Rectal smooth muscle tissue (tissue), 1 donor: ENCODE data around the gene TMEM18.

ENCODE experiments used
- H3K27ac ChIP-seq: one replicate; pipeline ENCODE4 v1.7.0; 2013; ENCODE audit warnings: low read depth, low read length, inconsistent platforms
- H3K27me3 ChIP-seq: one replicate; pipeline ENCODE4 v1.7.0; 2013; ENCODE audit warnings: low read length; ENCODE audit not compliant: control insufficient read depth, insufficient read depth
- H3K36me3 ChIP-seq: one replicate; pipeline ENCODE4 v1.7.0; 2013; ENCODE audit warnings: low read length; ENCODE audit not compliant: control insufficient read depth, insufficient read depth
- H3K4me1 ChIP-seq: one replicate; pipeline ENCODE4 v1.7.0; 2013; ENCODE audit warnings: low read length; ENCODE audit not compliant: control insufficient read depth, insufficient read depth
- H3K4me3 ChIP-seq: one replicate; pipeline ENCODE4 v1.7.0; 2013; ENCODE audit warnings: low read length
- H3K9ac ChIP-seq: one replicate; pipeline ENCODE4 v1.7.0; 2013; ENCODE audit warnings: low read length

The TMEM18 gene

DNA sequence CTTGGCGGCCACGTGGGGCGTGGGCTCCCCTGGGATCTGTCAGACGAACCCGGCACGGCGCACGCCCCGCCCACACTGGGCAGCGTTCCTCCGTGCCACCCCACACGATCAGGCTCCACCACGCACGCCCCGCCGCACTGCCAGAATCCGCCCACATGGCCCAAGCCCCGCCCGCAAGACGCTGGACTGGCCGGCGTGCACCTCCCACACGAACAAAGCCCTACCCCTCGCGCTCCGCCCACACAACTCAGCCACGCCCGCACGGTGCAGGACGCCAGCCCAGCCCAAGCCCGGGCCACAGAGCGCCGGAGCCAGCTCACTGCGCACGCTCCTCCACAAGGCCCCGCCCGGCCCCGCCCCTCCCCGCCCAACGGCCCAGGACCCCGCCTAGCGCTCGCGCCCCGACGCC is 555 bp downstream of the TMEM18 start:
- Histone ChIP-seq H3K4me1 (peaks cover 3% of the 10 kb centered on the region), H3K4me3 (peak overlapping the region; percentile 87), H3K9ac (no peak overlapping the region), H3K27ac (peak overlapping the region; percentile 100), H3K27me3 (no peaks in the 10 kb centered on the region), H3K36me3 (peaks cover 8% of the 10 kb centered on the region)

- peaks cover 3% of the 10 kb centered on the region for H3K4me1 ChIP-seq
- H3K9ac ChIP-seq = no peak overlapping the region
- no peaks in the 10 kb centered on the region for H3K27me3 ChIP-seq
- H3K4me3 ChIP-seq = peak overlapping the region; percentile 87
- H3K36me3 ChIP-seq = peaks cover 8% of the 10 kb centered on the region
- peak overlapping the region; percentile 43 for H3K27ac ChIP-seq
These were observed 1.1 kb downstream of the TMEM18 start for GRCh38 chr2:675982-676646.

DNA sequence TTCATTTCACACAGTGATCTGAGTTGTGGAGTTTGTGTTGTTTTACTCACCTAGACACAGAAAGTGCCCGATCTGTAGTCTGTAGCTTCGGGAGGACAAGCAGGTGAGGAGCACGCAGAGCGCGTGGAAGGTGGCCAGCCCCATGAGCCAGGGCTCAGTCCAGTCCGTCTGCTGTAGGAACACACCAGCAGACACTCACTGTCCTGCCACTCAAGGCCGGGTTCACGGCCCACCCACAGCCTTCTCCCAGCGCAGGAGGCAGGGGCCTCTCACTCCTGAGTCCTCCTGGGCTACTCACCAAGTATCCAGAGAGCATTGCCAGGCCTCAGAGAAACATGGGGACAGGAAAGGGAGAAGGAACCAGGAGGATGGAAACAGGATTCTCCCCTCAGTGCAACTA is 1.7 kb downstream of the TMEM18 start:
- Histone ChIP-seq H3K36me3 (peaks cover 11% of the 10 kb centered on the region), H3K27me3 (no peaks in the 10 kb centered on the region), H3K4me3 (no peak overlapping the region), H3K4me1 (peaks cover 3% of the 10 kb centered on the region), H3K9ac (no peak overlapping the region), H3K27ac (no peak overlapping the region)

DNA sequence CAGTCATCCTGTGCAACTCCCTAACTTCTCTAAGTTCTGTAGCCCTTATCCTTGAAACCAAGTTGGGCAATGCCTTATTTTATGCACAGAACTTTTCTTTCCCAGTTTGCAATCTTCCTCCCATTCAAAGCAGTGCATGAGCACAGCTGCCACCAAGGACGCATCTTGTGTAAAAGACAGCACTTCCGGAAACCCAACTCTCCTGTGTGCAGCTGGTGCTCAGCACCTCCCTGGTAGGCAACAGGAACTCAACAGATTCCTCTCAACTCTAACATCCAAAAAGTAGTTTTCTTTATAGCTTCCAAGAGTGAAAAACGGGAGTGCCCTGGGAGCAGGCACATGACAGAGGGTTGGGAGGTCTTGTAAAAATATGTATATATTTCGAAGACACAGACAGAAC is 2.2 kb downstream of the TMEM18 start:
- Histone ChIP-seq H3K4me3 (no peak overlapping the region), H3K9ac (no peak overlapping the region), H3K36me3 (peaks cover 14% of the 10 kb centered on the region), H3K4me1 (peaks cover 3% of the 10 kb centered on the region), H3K27me3 (no peaks in the 10 kb centered on the region), H3K27ac (no peak overlapping the region)

DNA sequence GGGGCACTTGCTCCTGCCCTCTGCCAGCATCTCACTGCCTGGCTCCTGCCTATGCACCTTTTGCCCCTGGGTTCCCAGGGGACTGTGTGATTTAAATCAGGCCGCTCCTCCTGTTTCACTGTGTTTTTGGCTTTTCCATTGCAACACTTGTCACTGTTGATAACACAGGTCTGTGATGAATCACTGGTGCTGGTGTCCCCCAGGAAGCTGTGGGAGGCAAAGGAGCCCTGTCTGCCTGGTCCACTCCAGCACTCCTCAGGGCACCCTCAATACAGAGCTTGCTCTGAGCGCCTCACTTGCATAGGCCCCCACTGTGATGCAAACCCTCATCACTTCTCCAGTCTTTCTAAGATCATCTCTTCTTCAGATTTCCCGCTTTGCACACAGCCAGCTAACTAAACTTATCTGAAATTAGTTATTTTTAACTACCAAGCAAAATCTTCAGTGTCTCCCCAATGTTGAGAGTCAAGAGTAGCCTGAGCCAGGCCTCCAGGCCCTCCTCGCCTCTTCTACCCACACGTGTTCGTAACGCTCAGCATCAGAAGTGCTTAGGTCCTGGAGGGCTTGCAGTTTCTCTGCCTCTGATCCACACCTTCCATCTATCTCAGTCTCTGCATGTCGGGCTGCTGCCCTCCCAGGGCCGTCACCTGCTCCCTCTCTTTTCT is 2.8 kb downstream of the TMEM18 start:
- Histone ChIP-seq H3K36me3 (peaks cover 16% of the 10 kb centered on the region), H3K27ac (no peak overlapping the region)

DNA sequence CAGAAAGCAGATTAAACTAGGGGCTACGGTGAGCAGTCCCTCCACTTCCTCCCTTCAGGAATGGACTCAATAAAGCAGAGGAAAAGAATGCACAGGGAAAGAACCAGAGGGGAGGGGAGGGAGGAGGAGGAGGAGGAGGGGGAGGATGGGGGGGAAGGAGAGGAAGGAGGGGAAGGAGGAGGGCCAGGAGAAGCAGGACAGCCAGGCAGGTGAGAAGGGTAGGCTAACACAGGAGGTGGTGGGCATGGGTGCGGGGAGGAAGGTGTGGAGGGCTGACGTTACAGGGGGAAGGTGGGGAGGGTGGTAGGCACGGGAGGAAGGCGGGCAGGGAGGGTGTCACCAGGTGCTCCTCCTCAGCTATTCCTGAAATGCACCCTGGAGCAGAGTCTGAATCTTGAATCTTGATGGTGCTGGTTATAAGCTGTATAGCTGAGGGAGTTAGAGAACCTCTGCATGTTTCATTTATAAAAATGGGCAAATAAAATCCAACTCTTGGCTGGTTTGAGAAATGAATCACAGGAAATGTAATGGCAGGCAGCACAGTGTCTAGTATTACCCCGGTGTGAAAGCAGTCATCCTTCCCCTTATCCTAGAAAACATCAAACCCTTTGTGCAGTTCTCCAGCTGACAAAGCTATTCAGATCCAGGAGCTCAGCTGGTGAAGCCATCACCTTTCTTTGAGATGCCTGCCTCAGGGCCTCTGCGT is 3.4 kb downstream of the TMEM18 start:
- Histone ChIP-seq H3K4me1 (peaks cover 3% of the 10 kb centered on the region), H3K27ac (no peak overlapping the region), H3K9ac (no peak overlapping the region), H3K4me3 (no peak overlapping the region), H3K27me3 (no peaks in the 10 kb centered on the region), H3K36me3 (peaks cover 22% of the 10 kb centered on the region)

More for the DNA sequence above, 2.8 kb downstream of the TMEM18 start:
- Histone ChIP-seq H3K4me3 (no peak overlapping the region), H3K9ac (no peak overlapping the region), H3K4me1 (peaks cover 3% of the 10 kb centered on the region), H3K27me3 (no peaks in the 10 kb centered on the region)

DNA sequence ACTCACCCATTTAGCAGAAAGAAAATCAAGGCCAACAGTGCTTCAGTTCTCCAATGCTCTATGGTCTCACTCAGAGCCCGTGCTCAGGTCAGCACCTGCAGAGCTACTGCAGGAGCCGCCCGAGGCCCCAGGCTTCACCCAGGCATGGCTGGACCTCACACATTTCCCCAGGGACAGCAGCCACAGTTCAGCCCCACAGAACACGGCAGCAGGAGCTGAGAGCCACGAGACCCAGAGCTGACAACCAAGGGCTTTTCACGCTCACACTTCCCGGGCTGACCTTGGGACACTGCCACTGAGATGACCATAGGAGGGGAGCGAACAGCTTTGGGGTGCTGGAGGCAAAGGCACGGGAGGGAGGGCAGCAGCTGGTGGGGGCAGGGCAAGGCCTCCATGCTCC is 4.2 kb downstream of the TMEM18 start:
- H3K9ac ChIP-seq = no peak overlapping the region
- peaks cover 29% of the 10 kb centered on the region for H3K36me3 ChIP-seq
- no peak overlapping the region for H3K4me3 ChIP-seq
- no peak overlapping the region for H3K27ac ChIP-seq
- H3K4me1 ChIP-seq = peaks cover 3% of the 10 kb centered on the region
- no peaks in the 10 kb centered on the region for H3K27me3 ChIP-seq

GRCh38 chr2:672606-672905 is 4.7 kb downstream of the TMEM18 start:
- Histone ChIP-seq H3K4me1 (peaks cover 3% of the 10 kb centered on the region), H3K4me3 (no peak overlapping the region), H3K27ac (no peak overlapping the region), H3K36me3 (peaks cover 30% of the 10 kb centered on the region), H3K27me3 (no peaks in the 10 kb centered on the region), H3K9ac (no peak overlapping the region)

GRCh38 chr2:671787-672605 is 5.2 kb downstream of the TMEM18 start:
- no peak overlapping the region for H3K27ac ChIP-seq
- H3K27me3 ChIP-seq = no peaks in the 10 kb centered on the region
- H3K4me3 ChIP-seq = no peak overlapping the region
- H3K36me3 ChIP-seq = peaks cover 30% of the 10 kb centered on the region
- peaks cover 3% of the 10 kb centered on the region for H3K4me1 ChIP-seq
- H3K9ac ChIP-seq = no peak overlapping the region

DNA sequence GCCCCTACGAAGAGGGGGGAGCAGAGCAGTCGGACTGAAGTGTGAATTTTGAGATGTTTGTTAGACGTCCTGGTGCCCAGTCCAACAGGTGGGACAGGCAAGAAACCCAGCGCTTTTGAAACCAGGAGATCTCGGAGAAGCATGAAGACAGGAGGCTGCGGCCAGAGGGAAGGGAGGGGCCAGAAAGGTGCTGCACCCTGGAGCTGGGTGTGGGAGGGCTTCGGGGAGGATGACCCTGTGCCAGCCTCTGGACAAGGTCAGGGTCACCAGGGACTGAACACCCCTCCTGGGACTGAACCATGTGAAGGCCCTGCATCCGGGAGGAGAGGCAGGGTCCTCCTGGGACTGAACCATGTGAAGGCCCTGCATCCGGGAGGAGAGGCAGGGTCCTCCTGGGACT is 6.1 kb downstream of the TMEM18 start:
- H3K27ac ChIP-seq = no peak overlapping the region
- peaks cover 32% of the 10 kb centered on the region for H3K36me3 ChIP-seq
- peaks cover 3% of the 10 kb centered on the region for H3K4me1 ChIP-seq
- H3K4me3 ChIP-seq = no peak overlapping the region
- no peak overlapping the region for H3K9ac ChIP-seq
- H3K27me3 ChIP-seq = no peaks in the 10 kb centered on the region

DNA sequence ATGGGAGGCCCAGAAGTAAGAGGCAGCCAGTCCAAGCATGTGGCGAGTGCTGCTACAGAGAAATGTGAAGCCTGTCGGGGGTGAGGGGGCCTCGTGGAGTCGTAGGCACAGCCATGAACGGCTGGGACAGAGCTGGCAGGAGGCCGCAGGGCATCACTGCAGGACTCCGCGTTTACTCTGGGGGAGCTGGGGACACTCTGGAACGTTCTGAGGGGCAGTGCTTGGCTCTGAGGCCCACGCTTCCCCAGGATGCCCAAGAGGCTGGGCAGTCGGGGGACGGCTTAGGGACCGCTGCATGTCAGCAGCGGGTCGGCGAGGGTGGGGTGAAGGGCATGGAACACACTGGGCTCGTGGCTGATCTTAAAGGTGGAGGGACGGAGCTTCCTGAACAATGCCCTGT is 6.6 kb downstream of the TMEM18 start:
- Histone ChIP-seq H3K27me3 (no peaks in the 10 kb centered on the region), H3K36me3 (peaks cover 35% of the 10 kb centered on the region), H3K4me1 (no peaks in the 10 kb centered on the region), H3K4me3 (no peak overlapping the region), H3K27ac (no peak overlapping the region), H3K9ac (no peak overlapping the region)

DNA sequence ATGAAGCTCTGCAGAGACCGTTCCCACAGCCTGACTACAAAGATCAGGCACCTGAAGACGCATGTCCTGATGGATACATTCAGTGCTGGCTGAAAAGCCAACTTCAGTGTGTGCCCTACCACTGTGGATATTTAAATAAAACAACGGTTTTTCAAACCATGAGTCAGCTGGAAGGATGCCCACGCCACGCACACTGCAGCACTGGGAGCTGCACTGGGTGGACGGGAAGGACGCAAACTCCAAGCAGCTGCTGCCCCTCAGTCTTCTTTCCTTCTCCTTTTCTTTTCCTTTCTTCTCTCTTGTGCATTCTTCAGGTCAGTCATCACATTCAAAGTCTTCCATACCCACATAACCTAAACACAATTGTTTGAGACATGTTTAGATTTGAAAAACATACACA is 7.9 kb downstream of the TMEM18 start:
- H3K4me3 ChIP-seq = no peak overlapping the region
- H3K4me1 ChIP-seq = no peaks in the 10 kb centered on the region
- no peak overlapping the region for H3K9ac ChIP-seq
- no peak overlapping the region for H3K27ac ChIP-seq
- no peaks in the 10 kb centered on the region for H3K27me3 ChIP-seq
- peaks cover 35% of the 10 kb centered on the region for H3K36me3 ChIP-seq
